AG10803 (cell line): ENCODE results near the gene RBPJL.

Experiments
- DNase-seq: peaks from one replicate; pipeline ENCODE4 v3.0.0; 2010; ENCODE audit warnings: low read depth
- H3K4me3 ChIP-seq: 2 replicates; pipeline ENCODE4 v1.5.1; 2011; ENCODE audit warnings: mild to moderate bottlenecking, low read length, control low read depth
- TF ChIP-seq, protein P1 (sequence below): conservative IDR thresholded peaks from 2 replicates; pipeline ENCODE4 v1.5.1; 2011; ENCODE audit warnings: mild to moderate bottlenecking, low read length, control low read depth, inconsistent platforms

Gene RBPJL

GRCh38 chr20:45268531-45268930, 38.1 kb upstream of the RBPJL start:
- TF ChIP-seq, protein P1, sequence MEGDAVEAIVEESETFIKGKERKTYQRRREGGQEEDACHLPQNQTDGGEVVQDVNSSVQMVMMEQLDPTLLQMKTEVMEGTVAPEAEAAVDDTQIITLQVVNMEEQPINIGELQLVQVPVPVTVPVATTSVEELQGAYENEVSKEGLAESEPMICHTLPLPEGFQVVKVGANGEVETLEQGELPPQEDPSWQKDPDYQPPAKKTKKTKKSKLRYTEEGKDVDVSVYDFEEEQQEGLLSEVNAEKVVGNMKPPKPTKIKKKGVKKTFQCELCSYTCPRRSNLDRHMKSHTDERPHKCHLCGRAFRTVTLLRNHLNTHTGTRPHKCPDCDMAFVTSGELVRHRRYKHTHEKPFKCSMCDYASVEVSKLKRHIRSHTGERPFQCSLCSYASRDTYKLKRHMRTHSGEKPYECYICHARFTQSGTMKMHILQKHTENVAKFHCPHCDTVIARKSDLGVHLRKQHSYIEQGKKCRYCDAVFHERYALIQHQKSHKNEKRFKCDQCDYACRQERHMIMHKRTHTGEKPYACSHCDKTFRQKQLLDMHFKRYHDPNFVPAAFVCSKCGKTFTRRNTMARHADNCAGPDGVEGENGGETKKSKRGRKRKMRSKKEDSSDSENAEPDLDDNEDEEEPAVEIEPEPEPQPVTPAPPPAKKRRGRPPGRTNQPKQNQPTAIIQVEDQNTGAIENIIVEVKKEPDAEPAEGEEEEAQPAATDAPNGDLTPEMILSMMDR = no peak
- no peak overlapping the region for H3K4me3 ChIP-seq
- no peak for DNase-seq

DNA sequence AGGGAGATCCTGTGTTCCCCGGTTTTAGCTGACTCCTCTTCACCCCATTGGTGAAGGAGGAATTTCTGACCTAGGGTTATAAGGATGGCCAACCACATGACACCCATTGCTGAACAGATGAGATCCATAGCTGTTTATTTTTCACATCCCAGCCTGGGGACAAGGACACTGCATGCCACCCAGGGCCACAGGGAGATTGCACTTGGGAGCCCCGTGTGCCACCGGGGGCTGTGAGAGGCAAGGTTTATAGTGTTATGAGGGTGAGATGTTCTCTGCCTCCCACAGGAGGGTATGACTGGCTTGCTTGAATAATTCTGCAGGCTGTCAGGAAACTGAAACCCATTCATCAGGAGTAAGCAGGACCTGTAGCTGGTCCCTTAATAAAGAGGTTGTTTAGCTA, 37.6 kb upstream of the RBPJL start:
- TF ChIP-seq, protein P1 = no peak
- DNase-seq = no peak
- no peak overlapping the region for H3K4me3 ChIP-seq

- DNase-seq = no peak
- TF ChIP-seq, protein P1 = no peak
- no peak overlapping the region for H3K4me3 ChIP-seq
Measured at GRCh38 chr20:45269754-45270270, 36.8 kb upstream of the RBPJL start.

DNA sequence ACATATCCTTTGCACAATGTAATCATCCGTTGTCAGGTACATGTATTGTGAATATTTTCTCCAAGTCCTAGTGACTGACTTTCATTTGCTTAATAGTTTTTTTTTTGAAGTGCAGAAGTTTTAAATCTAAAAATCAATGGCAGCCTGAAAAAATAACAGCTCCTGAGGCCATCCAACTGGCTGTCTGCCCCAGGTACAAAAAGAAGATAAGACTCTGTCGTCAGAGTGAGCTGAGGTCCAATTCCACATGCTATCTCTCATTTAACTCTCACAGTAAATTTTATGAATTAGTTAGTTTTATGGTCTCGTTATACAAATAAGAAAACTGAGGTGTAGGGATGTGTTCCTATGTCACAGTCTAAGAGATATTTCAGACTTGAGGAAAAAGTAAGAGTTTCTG, 31.3 kb upstream of the RBPJL start:
- DNase-seq = no peak
- no peak overlapping the region for H3K4me3 ChIP-seq
- TF ChIP-seq, protein P1 = no peak

DNA sequence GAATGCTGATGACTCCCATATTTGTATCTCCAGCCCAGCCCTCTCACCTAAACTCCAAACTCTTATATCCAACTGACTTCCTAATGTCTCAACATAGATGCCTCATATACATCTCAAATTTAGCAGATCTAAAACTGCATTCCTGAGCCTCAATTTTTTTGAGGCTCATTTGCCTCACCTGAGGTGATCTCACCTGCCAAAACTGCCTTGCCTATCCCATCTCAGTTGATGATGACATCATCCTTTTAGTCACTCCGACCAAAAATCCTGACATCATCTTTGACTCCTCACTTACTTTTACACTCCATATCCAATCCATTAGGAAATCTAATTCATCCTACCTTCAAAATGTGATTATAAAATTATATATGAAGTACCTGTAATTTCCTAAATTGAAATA, 26.6 kb upstream of the RBPJL start:
- H3K4me3 ChIP-seq = no peak overlapping the region
- no peak for DNase-seq
- TF ChIP-seq, protein P1 = no peak

GRCh38 chr20:45282700-45283550, 23.7 kb upstream of the RBPJL start:
- TF ChIP-seq, protein P1 = no peak
- no peak overlapping the region for H3K4me3 ChIP-seq
- no peak for DNase-seq

DNA sequence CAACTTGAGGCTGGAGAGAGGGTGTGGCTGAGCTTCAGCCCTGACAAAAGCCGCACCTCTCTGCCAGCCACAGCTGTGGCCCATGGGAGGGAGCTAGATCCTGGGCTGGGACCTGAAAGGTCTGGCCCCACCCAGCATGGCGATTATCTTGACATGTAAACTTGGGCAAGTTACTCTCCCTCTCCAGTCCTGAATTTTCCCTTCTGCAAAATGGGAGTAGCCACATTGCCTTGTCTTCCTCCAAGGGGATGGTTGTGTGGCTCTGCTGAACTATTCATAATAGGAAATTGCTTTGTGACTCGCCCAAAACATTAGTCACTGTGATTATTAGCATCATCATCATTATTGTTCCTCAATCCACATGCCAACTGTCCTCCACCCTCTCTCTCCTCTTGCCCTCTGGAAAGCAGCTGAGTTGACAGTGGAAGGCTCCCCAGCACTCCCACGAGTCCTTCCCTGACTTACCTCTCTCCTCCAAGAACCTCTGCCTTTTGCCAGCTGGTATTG, 23.0 kb upstream of the RBPJL start:
- TF ChIP-seq, protein P1 = no peak
- H3K4me3 ChIP-seq = no peak overlapping the region
- no peak for DNase-seq
